Measurements from ENCODE around the gene ST6GALNAC2. TPM values are rescaled to one million over a fixed set of nuclear protein-coding genes. Genes with fewer than 3 reads are reported as not detected.
A peak's percentile ranks its signal among the peaks of the same experiment; 100 is the strongest.

The ST6GALNAC2 gene
- total and polyA plus RNA-seq, 10 of the 15 experiments (the other 5 are each of a cell fraction or from before 2014, with no cell fraction given): 0.08 to 0.41 (median 0.23) TPM; not detected in 6

GRCh38 chr17:76565728-76566612 lies 19.7 kb downstream of the ST6GALNAC2 start:
- TF ChIP-seq POLR2AphosphoS5 (IDR thresholded peaks at IDR 0.05; ENCODE audit: low read length): peak; percentile 49; the same call in 1 of the 2 replicates
- TF ChIP-seq POLR2A (IDR thresholded peaks at IDR 0.05; ENCODE audit: low read depth, low read length): 0 out of 2 replicates have a peak, but pooled peaks have one; percentile 18
- no peak for TF ChIP-seq ZBTB11 (CRISPR knock-in tag; IDR thresholded peaks at IDR 0.05)
- TF ChIP-seq TAF1 (IDR thresholded peaks at IDR 0.05; ENCODE audit: borderline replicate concordance, low read depth, low read length): no peak

More at GRCh38 chr17:76565728-76566612, 19.7 kb downstream of the ST6GALNAC2 start:
- in situ Hi-C loops (cut with MboI) (no loop called here), intact Hi-C loops (cut with micrococcal nuclease; ENCODE audit: unreplicated experiment) (loop anchor here (10.0 kb wide), 1 partner anchor 129 kb away; no protein-coding TSS in a partner anchor)
- CTCF ChIA-PET: interaction anchor here (0.6 to 2.6 kb wide), 5 partner anchors 8 to 561 kb away, joined by 3 to 17 read pairs (median 8); no protein-coding TSS in a partner anchor
- 92% methylated on average over 14 of the region's 14 CpGs for WGBS (ENCODE audit: insufficient coverage, insufficient replicate concordance, low lambda C conversion rate, missing lambda C conversion rate)
- no peak for ATAC-seq
- Histone ChIP-seq H3K4me1 (ENCODE audit: control insufficient read depth, insufficient read depth, low read length) (peaks cover 21% of the 10 kb centered on the region), H3K9ac (ENCODE audit: control insufficient read depth, insufficient read depth, low read length) (no peak overlapping the region), H3K4me2 (ENCODE audit: control insufficient read depth, insufficient read depth) (no peak overlapping the region), H3K9me3 (replicated peaks; ENCODE audit: control insufficient read depth, insufficient read depth, low read length) (no peaks in the 10 kb centered on the region), H3K4me3 (no peak overlapping the region), H3K27me3 (replicated peaks in 1 of 2; ENCODE audit: control insufficient read depth in 2 of 2, insufficient read depth in 2 of 2, low read length in 1 of 2) (no peaks in the 10 kb centered on the region), H2AFZ (ENCODE audit: control insufficient read depth, low read depth, low read length) (no peak overlapping the region), H3K36me3 (ENCODE audit: control insufficient read depth in 2 of 2, insufficient read depth in 2 of 2, low read length in 1 of 2) (peaks cover 7 to 23% of the 10 kb centered on the region in 2 experiments), H4K20me1 (ENCODE audit: control insufficient read depth, insufficient read depth) (peaks cover 3% of the 10 kb centered on the region; the same call in 1 of the 2 replicates), H3K79me2 (ENCODE audit: control insufficient read depth, insufficient read depth, low read length) (peaks cover 17% of the 10 kb centered on the region), H3K27ac (ENCODE audit: control insufficient read depth, insufficient read depth) (no peak overlapping the region)
- FAIRE-seq: no peak
- SMC1A ChIA-PET (ENCODE audit: uncharacterized antibody, unreplicated experiment): interaction anchor here (1.0 to 2.8 kb wide), 5 partner anchors 8 to 166 kb away, joined by 3 to 14 read pairs (median 4); no protein-coding TSS in a partner anchor
- POLR2A ChIA-PET: interaction anchor here (0.6 kb wide), 2 partner anchors 8 to 456 kb away, joined by 3 read pairs; no protein-coding TSS in a partner anchor
- no TSS peak for BruUV-seq (replicated peaks)
- DNase-seq (ENCODE audit: low read depth, low spot score): no peak
- RAD21 ChIA-PET (ENCODE audit: unreplicated experiment): interaction anchor here (1.3 kb wide), 1 partner anchor 115 kb away, joined by 3 read pairs; no protein-coding TSS in a partner anchor

Measured in GM12878 (cell line).